ENCODE results near the gene LTBR. TPM values are rescaled to one million over a fixed set of nuclear protein-coding genes. Genes with fewer than 3 reads are reported as not detected.

The LTBR gene
- total and polyA plus RNA-seq, 10 of the 15 experiments (the other 5 are each of a cell fraction or from before 2014, with no cell fraction given): 0.24 to 0.44 TPM; not detected in 8

DNA sequence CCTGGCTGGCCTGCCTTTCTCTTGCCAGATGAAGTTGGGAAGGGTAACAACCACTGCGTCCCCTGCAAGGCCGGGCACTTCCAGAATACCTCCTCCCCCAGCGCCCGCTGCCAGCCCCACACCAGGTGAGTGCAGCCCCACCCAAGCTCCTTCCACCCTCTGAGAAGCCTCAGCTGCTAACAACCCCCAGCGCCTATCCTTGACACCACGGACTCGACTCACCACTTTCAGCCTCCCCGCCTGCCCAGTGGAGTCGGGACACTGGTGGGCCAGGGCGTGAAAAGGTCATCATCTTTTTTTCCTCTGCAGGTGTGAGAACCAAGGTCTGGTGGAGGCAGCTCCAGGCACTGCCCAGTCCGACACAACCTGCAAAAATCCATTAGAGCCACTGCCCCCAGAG, 2.1 kb downstream of the LTBR start (continued):
- TF ChIP-seq, protein P1, sequence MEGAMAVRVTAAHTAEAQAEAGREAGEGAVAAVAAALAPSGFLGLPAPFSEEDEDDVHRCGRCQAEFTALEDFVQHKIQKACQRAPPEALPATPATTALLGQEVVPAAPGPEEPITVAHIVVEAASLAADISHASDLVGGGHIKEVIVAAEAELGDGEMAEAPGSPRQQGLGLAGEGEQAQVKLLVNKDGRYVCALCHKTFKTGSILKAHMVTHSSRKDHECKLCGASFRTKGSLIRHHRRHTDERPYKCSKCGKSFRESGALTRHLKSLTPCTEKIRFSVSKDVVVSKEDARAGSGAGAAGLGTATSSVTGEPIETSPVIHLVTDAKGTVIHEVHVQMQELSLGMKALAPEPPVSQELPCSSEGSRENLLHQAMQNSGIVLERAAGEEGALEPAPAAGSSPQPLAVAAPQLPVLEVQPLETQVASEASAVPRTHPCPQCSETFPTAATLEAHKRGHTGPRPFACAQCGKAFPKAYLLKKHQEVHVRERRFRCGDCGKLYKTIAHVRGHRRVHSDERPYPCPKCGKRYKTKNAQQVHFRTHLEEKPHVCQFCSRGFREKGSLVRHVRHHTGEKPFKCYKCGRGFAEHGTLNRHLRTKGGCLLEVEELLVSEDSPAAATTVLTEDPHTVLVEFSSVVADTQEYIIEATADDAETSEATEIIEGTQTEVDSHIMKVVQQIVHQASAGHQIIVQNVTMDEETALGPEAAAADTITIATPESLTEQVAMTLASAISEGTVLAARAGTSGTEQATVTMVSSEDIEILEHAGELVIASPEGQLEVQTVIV (IDR thresholded peaks at IDR 0.05; ENCODE audit: borderline replicate concordance, partially characterized antibody): no peak

DNA sequence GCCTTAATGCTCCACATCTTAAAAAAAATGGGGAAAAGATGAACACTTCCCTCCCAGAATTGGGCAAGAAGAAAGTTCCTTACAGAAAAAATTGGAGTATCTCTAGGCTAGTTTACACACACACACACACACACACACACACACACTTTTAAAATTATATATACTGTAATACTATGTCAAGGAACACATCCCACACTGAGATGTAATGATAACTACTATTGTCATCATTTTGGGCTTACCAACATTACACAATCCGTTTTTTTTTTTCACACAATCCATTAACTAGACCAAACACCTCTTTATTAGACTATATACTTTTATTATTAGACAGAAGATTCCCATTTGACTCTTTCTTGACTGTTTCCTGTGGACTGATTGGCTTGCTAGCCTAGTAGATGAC, 2.5 kb downstream of the LTBR start:
- H4K20me1 ChIP-seq (ENCODE audit: control insufficient read depth, insufficient read depth): no peaks in the 10 kb centered on the region; the same call in 1 of the 2 replicates
- RAD21 ChIA-PET (ENCODE audit: unreplicated experiment): no interaction called here
- no peak overlapping the region for H3K4me2 ChIP-seq (ENCODE audit: control insufficient read depth, insufficient read depth)
- H3K27ac ChIP-seq (ENCODE audit: control insufficient read depth, insufficient read depth): no peak overlapping the region
- SMC1A ChIA-PET (ENCODE audit: uncharacterized antibody, unreplicated experiment): no interaction called here
- POLR2A ChIA-PET: no interaction called here
- no TSS peak for BruUV-seq (replicated peaks)
- H3K36me3 ChIP-seq (ENCODE audit: control insufficient read depth in 2 of 2, insufficient read depth in 2 of 2, low read length in 1 of 2): no peaks in the 10 kb centered on the region; a peak in 1 of 4 replicates
- H3K27me3 ChIP-seq (replicated peaks in 1 of 2; ENCODE audit: control insufficient read depth in 2 of 2, insufficient read depth in 2 of 2, low read length in 1 of 2): peaks cover 13 to 15% of the 10 kb centered on the region in 2 experiments; a peak in 3 of 4 replicates
- CTCF ChIA-PET: no interaction called here
- H2AFZ ChIP-seq (ENCODE audit: control insufficient read depth, low read depth, low read length): no peak overlapping the region
- H3K9ac ChIP-seq (ENCODE audit: control insufficient read depth, insufficient read depth, low read length): no peak overlapping the region
- TF ChIP-seq IKZF2 (IDR thresholded peaks at IDR 0.05): no peak
- TF ChIP-seq BRCA1 (IDR thresholded peaks at IDR 0.05; ENCODE audit: low read depth, low read length): no peak
- TF ChIP-seq, protein P2, sequence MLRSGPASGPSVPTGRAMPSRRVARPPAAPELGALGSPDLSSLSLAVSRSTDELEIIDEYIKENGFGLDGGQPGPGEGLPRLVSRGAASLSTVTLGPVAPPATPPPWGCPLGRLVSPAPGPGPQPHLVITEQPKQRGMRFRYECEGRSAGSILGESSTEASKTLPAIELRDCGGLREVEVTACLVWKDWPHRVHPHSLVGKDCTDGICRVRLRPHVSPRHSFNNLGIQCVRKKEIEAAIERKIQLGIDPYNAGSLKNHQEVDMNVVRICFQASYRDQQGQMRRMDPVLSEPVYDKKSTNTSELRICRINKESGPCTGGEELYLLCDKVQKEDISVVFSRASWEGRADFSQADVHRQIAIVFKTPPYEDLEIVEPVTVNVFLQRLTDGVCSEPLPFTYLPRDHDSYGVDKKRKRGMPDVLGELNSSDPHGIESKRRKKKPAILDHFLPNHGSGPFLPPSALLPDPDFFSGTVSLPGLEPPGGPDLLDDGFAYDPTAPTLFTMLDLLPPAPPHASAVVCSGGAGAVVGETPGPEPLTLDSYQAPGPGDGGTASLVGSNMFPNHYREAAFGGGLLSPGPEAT (IDR thresholded peaks at IDR 0.05; ENCODE audit: low read depth): no peak
- TF ChIP-seq ETV6 (conservative IDR thresholded peaks at IDR 0.05 in 1 of 2, IDR thresholded peaks at IDR 0.05 in 1 of 2; ENCODE audit: borderline replicate concordance in 1 of 2, low read depth in 1 of 2): no peak
- TF ChIP-seq, protein P3, sequence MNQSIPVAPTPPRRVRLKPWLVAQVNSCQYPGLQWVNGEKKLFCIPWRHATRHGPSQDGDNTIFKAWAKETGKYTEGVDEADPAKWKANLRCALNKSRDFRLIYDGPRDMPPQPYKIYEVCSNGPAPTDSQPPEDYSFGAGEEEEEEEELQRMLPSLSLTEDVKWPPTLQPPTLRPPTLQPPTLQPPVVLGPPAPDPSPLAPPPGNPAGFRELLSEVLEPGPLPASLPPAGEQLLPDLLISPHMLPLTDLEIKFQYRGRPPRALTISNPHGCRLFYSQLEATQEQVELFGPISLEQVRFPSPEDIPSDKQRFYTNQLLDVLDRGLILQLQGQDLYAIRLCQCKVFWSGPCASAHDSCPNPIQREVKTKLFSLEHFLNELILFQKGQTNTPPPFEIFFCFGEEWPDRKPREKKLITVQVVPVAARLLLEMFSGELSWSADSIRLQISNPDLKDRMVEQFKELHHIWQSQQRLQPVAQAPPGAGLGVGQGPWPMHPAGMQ (IDR thresholded peaks at IDR 0.05; ENCODE audit: borderline replicate concordance): no peak
- no peaks in the 10 kb centered on the region for H3K9me3 ChIP-seq (replicated peaks; ENCODE audit: control insufficient read depth, insufficient read depth, low read length)
- H3K4me1 ChIP-seq (ENCODE audit: control insufficient read depth, insufficient read depth, low read length): no peaks in the 10 kb centered on the region
- no peak overlapping the region for H3K4me3 ChIP-seq
- WGBS (ENCODE audit: insufficient coverage, insufficient replicate concordance, low lambda C conversion rate, missing lambda C conversion rate): 0% methylated on average over 1 of the region's 1 CpG
- intact Hi-C loops (cut with micrococcal nuclease; ENCODE audit: unreplicated experiment): no loop called here
- DNase-seq (ENCODE audit: low read depth, low spot score) (no peak), FAIRE-seq (no peak), ATAC-seq (no peak)
- H3K79me2 ChIP-seq (ENCODE audit: control insufficient read depth, insufficient read depth, low read length): no peaks in the 10 kb centered on the region
- in situ Hi-C loops (cut with MboI): no loop called here

All from GM12878 (cell line).